GM12892 (cell line): Measurements from ENCODE around the gene MDFIC.

ENCODE experiments used
- POLR2A ChIP-seq: IDR thresholded peaks from 2 replicates; pipeline ENCODE4 v1.6.1; 2011; ENCODE audit warnings: low read depth, low read length, control low read depth
- TAF1 ChIP-seq: IDR thresholded peaks from 2 replicates; pipeline ENCODE4 v1.6.1; 2011; ENCODE audit warnings: low read depth, mild to moderate bottlenecking, control low read depth, low read length, borderline replicate concordance

DNA sequence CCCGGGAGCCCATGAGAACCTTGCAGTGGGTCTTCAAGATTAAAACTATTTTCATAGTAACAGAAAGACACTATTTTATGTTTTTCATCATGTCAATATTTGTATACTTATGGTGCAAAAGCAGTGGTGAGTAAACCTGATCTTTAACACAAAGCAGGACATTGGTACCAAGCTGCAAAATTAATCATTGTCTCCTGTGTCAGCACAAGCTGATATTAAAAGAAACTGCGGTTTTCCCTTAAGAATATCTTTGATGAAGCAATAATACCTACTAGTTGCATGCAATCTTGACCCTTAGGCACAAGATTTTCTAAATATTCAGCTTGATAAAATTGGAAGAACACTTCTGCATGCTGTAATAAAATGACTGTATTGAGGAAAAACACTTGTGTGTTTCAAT lies 121.7 kb downstream of the MDFIC start:
- TF ChIP-seq POLR2A (no peak), TAF1 (no peak)
